Hematopoietic multipotent progenitor cell (in vitro differentiated cells): ENCODE measurements around the gene TIAM2. TPM values are rescaled to one million over a fixed set of nuclear protein-coding genes. Genes with fewer than 3 reads are reported as not detected.
"Not testable (repeated sequence)": the region's sequence is repeated elsewhere in the genome, so short reads cannot be mapped to it uniquely, and the experiment has no call there.

Experiments used
- DNase-seq, 3 donors: peaks; one replicate each; pipeline ENCODE4 v3.0.0-alpha.2; 2011 to 2015; ENCODE audit warnings: low read depth in 2 of 3, low spot score in 2 of 3
- total RNA-seq: library from RNA; depleted of rRNA; stranded (reverse); fragments of >200 nt; gene quantifications from one replicate; pipeline ENCODE4 v1.2.3, GENCODE V29; 2012

TIAM2 gene
- total RNA-seq, 1 donor = 1.1 TPM

- peak in 1 of 3 donors; percentile 53 for DNase-seq
These were observed 159.2 kb downstream of the TIAM2 start for GRCh38 chr6:155154158-155154830.

- no peak for DNase-seq
These were observed 160.8 kb downstream of the TIAM2 start for GRCh38 chr6:155155787-155156447.

GRCh38 chr6:155157101-155157500 lies 162.0 kb downstream of the TIAM2 start:
- no peak for DNase-seq

GRCh38 chr6:155158030-155158843 lies 163.1 kb downstream of the TIAM2 start:
- no peak for DNase-seq

GRCh38 chr6:155162682-155163081 lies 167.6 kb downstream of the TIAM2 start:
- DNase-seq = no peak

- DNase-seq = no peak
These were observed 168.5 kb downstream of the TIAM2 start for GRCh38 chr6:155163601-155164000.

- no peak for DNase-seq
These were observed 170.1 kb downstream of the TIAM2 start for GRCh38 chr6:155165029-155165710.

GRCh38 chr6:155170519-155170918 lies 175.4 kb downstream of the TIAM2 start:
- no peak for DNase-seq

- peak; percentile 41 to 85 (median 64) for DNase-seq
These were observed 176.1 kb downstream of the TIAM2 start for GRCh38 chr6:155171109-155171746.

- no peak for DNase-seq
These were observed 176.8 kb downstream of the TIAM2 start for GRCh38 chr6:155171747-155172449.

- no peak for DNase-seq
These were observed 178.4 kb downstream of the TIAM2 start for GRCh38 chr6:155173488-155173887.

- peak; percentile 37 to 91 (median 81) for DNase-seq
These were observed 179.6 kb downstream of the TIAM2 start for GRCh38 chr6:155174576-155175211.

- DNase-seq = peak in 2 of 3 donors; percentile 52 to 79
These were observed 182.3 kb downstream of the TIAM2 start for GRCh38 chr6:155177363-155177961.

GRCh38 chr6:155181498-155181897 lies 186.4 kb downstream of the TIAM2 start:
- no peak for DNase-seq

- no peak for DNase-seq
These were observed 187.0 kb downstream of the TIAM2 start for GRCh38 chr6:155182103-155182502.

- DNase-seq = no peak
These were observed 188.0 kb downstream of the TIAM2 start for GRCh38 chr6:155183095-155183494.

GRCh38 chr6:155185041-155185440 lies 189.9 kb downstream of the TIAM2 start:
- DNase-seq = not testable (repeated sequence)

- no peak for DNase-seq
These were observed 190.4 kb downstream of the TIAM2 start for GRCh38 chr6:155185544-155185943.
